Inflammatory macrophage (primary cell): Measurements from ENCODE around the gene FLRT1.
A peak's percentile ranks its signal among the peaks of the same experiment; 100 is the strongest.

Source experiments
- DNase-seq, 2 donors: peaks; one replicate each; pipeline ENCODE4 v3.0.0-alpha.2; 2020 to 2022

FLRT1 gene

DNA sequence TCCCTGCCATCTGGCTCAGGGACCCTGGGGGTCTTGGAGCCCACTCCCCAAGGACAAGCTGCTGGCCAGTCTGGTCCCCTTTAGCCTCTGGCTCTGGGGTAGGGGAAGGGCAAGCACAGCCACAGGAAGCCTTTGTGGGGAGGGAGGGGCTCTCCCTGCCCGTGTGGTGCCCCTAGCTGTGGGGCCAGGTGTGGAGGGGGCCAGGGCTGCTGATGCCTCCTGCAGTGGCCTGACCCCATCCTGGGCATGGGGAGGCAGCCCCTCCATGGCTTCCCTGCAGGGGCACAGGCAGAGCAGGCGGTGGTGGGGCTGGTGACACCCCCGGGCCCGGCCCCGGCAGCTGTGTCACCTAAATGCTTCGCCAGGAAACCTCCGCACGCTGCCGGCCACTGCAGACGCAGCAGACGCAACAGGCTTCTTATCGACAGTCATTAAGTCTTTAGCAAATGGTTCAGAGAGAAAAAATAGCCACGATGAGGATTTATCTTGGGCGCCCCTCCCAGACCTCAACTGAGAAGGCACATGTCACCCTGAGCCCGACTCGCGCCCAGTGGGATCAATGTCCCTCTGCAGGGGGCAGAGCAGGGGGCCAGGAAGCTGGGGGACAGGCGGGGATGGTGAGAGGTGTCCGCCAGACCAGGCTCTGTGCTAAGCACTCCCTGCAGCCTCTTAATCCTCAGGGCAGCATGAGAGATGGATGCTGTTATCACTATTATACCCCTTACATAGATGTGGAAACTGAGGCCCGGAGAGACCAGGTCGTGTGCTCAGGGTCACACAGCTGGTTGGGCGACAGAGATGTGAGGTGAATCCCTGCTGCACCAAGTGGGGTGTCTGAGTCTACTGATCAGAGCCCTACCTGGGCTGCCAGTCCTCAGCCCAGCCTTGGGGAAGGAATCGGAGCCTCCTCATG lies 33.9 kb downstream of the FLRT1 start:
- no peak for DNase-seq

DNA sequence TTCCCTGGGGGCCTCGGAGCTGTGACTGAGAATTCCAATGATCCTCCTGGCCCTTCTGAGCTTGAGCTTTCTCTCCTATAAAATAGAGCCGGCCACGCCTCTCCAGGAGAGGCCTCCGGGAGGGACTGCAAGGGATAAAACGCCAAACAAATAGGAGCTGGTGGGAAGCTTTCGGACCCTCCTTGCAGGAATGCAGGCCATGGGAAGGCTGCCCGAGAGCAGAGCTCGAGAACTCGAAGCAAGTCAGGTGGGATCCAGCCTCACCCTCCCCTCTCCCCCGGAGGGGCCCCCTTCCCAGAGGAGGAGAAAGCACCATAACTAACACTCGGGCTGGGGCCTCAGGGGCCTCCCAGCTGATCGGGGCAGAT lies 34.6 kb downstream of the FLRT1 start:
- no peak for DNase-seq

DNA sequence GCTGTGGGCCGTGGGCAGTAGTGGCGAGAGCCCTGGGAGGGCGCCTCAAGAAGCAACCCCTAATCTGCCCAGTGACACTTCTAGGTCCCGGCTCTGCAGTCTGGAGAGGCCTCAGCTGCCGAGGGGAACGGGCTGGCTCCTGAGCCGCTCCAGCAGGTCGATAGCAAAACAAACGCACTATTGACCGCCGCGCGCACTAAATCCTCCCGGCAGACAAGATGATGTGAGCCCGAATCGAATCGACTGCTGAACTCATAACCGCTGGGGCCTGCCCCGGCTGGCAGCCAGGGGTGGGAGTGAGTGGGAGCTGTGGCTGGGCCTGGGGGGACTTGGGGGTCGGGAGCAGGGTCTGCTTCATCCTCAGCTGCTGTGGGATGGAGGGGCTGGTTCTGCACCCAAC lies 36.1 kb downstream of the FLRT1 start:
- no peak for DNase-seq

DNA sequence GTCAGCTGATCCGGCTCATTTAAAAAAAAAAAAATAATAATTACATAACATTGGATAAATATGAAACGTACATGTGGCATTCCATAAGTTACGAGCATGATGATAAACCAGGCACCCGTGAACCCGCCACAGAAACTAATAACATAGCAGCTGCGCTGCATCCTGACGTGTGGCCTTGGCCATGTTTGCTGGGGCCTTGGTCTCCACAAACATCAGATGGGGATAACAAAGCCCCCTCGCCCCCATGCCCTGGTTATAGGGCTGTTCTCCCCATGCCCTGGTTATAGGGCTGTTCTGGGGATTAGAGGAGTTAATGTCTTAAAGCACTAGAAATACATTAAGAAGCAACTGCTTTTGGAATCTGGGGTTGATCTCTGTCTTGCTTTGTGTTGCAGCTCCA lies 36.7 kb downstream of the FLRT1 start:
- DNase-seq = no peak

DNA sequence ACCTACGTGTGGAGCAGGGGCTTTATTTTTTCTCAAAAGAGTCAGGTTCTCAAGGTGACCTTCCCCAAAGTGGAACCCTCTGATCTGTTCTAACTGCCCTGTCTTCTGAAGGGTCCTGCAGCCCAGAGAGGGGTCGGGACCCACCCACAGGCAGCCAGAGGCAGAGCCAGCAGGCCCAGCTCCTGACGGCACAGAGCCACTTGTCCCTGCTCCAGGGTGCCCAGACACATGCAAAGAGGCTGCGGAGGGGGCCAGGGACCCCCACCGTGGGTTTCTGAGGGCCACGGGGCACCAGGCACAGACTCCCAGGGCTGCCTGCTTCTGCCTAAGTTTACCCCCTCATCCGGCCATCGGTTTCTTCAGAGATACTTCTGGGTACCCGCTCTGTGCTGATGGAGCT lies 37.1 kb downstream of the FLRT1 start:
- no peak for DNase-seq

DNA sequence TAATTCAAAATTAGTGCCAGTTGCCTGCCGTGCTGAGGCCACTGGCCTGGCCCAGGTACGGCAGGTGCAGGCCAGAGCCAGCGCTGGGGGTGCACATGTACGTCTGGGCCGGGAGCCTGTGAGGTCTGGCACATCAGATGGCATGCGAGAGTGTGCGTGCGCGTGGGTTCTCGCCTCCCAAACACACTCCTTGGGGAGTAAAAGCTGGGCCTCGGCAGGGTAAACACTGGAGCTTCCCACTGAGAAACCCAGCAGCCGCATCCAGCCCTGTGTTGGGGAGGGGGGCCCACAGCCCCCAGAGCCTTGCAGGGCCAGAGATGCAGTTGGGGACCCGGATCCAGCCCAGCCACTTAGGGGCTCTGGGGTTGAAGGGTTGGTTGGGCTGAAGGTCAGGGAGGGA lies 37.8 kb downstream of the FLRT1 start:
- no peak for DNase-seq

DNA sequence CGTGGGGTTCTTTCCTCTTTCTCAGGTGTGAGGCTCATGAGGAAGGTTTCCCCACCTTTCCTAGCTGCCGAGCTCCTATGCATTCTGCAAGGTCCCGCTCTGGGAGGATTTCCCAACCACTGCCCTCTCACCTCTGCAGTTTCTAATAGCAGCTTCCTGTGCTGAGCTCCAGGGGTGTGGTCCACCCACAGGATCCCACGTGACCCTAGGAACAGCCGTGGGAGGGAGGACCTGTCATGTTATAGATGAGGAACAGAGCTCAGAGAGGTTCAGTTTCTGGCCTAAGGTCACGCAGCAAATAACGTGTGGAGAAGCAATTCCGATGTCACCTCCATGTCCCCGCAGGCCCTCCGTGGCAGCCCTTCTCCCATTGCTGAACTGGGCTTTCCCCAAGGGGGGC lies 38.5 kb downstream of the FLRT1 start:
- DNase-seq = peak; percentile 91 to 92

DNA sequence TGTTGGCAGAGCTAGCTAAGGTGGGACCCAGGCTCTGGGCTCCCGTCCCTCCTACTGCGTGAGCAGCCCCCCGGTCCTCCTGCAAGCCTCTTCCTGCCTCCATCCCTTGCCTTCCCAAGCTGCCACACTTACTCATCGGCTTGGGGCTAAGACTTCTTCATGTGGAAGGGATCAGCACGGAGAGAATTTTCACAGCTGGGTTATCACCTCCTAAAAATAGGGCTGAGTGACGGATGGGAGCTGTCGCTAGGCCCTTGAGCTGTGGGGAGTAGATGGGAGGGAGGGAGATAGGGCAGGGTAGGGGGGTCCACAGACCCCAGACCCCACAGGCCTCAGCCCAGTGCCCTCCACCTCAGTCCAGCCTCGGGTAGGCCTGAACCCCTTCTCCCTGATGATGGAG lies 41.0 kb downstream of the FLRT1 start:
- no peak for DNase-seq

DNA sequence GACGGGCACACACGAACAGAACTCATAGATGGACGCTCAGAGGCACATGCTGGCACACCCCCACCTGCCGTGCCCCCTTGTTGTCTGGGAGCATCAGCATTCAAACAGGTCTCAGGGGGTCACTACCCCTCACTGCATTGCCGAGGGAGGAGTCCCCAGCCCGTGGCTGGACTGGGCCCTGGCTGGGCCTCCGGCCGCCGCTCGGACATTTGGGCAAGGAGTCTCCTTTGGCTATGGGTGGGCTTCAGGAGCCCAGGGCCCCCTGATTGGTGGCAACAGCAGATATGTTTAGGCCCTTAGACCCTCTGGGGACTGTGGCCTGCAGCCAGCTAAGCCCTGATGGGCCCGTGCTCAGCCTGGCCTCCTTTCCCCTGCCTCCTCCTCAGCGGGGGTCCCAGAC lies 41.9 kb downstream of the FLRT1 start:
- no peak for DNase-seq

DNA sequence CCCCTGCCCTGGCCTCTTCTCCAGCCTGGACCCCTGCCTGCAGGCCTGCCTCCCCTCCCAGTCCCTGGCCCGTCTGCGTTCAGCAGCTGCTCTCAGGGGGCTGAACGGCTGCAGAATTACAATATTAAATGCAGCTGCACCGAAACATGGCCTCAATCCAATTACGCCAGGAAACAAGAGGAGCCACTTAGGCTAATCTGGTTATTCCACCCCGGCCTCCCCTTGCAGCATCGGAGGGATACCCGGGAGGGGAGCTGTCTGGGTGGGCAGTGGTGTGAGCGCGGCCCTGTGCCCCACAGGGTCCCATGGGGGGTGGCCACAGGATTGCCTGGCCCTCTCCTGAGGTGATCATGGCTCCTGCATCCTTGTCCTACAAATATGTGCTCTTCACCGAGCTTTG lies 42.6 kb downstream of the FLRT1 start:
- DNase-seq = no peak

DNA sequence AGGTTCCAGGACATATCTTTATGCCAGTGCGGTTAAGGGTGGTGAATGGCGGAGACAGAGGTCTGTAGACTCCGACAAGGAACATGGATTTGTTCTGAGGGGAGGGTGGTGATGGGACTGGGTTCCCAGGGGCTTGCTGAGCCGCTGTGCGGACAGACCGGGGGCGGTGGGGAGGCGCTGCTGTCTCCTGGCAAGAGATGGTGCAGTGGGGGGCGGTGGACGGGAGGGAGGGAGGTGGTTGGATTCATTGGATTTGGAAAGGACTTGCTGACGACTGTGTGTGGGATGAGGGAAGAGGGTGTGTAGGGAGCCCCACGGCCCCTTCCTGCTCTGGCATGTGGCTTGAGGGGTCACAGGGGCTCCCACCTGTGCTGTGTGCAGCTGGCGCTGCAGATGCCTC lies 43.2 kb downstream of the FLRT1 start:
- DNase-seq = no peak

DNA sequence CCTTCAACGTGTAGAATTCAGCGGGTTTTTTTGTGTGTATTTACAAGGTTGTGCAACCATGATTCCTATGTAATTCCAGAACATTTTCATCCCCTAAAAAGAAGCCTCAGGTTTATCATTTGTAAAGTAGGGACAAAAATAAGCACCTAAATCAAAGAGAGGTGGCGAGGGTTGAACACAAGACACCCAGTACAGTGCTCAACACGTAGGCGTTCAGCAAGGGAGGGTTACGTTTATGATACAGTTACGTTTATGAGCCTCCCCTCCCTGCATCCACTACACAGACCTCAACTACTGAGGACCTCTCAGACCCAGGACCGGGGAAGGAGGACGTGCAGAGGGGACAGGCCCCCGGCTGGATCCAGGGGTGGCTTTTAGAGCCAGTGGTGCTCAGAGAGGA lies 44.7 kb downstream of the FLRT1 start:
- DNase-seq = no peak

DNA sequence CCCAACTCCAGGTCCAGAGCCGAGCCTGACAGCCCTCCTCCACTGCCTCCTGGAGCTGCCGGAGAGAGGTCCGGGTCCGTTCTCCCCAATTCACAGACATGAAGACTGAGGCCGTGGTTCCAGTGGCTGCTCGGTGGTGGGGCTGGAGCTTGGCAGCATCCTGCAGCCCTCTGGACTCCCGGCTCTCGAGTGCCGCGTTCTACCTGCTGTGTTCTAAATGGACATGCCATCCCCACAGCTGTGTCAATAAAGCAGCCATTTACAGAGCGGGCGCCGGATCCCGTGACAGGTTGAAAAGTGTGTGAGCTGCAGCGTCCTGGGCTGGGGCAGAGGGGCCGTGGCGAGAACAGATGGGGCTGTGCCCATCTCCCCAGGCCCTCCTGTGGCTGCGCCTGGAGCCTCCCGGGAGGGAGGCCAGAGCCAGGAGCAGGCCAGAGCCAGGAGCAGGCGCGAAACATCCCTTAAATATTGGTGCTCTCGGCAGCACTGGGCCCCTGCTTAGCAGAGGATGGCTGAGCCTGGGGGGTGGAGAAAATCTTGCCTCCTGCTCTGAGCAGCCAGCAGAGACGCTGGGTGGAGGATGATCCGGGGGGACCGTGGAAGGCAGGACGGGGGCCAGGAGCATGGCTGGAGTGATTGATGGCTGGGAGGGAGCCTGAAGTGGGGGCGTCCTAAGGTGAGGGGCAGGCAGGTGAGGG lies 46.2 kb downstream of the FLRT1 start:
- no peak for DNase-seq

DNA sequence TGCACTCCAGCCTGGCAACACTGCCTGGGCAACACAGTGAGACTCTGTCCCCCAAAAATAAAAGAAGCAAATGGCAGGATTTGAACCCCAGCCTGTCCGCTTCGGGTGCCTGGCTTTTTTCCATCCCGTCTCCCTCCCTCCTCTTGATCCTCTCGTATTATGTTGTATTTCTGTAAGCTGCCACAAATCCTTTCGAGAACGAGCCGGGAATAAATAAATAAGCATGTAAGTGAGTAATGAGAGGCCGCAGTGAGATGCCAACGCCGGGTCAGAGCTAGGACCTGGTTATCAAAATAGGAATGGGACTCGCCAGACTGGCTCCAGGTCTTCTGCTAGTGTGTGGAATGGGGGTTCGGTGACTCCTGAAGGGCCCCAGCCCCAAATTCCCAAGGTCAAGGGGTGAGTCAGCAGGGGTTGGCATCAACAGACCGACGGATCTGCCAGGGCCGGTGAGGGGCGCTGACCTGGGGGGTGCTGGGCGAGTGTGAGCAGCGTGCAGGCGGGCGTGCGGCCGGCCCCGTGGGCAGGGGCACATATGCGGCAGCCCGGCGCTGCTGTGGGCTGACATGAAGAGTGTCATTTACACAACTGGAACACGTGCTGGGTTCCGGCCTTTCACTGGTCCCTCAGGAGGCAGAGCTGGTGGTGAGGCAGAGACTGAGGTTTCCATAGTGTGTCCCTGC lies 47.8 kb downstream of the FLRT1 start:
- DNase-seq = no peak

DNA sequence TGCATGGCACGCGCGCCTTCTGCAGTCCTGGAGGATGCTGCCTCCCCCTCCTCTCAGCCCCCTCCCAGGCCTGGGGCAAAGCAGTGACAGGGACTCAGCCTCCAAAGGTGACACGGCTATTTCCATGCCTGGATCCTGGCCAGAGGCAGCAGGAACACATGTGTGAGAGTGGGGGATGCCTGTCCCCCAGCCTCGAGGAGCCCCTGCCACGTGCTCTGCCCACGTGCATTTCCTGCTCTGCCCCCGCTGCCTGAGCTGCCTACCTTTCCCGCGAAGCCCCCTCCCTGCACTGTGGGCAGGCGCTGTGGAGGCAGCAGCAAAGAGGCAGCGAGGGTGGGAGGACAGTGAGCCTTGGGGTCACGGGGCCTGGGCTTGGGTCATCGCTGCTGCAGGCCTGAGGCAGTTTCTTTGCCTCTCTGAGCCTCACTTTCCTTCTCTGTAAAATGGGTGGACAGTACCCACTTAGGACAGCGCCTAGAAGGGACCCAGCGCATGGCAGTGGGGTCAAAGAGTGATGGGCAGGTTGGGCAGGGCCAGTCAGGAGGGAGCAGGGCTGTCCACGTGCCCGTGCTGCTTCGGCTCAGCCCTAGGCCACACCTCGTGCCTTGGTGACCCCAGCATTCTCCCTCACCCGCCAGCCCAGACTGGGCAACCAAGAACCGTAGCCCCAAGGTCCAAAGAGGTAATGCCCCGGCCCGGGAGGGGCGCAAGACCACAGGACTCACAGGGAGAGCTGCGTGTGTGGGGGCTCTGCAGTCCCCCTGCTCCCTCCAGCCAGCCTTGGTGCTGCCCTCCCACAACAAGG lies 48.6 kb downstream of the FLRT1 start:
- DNase-seq = no peak

DNA sequence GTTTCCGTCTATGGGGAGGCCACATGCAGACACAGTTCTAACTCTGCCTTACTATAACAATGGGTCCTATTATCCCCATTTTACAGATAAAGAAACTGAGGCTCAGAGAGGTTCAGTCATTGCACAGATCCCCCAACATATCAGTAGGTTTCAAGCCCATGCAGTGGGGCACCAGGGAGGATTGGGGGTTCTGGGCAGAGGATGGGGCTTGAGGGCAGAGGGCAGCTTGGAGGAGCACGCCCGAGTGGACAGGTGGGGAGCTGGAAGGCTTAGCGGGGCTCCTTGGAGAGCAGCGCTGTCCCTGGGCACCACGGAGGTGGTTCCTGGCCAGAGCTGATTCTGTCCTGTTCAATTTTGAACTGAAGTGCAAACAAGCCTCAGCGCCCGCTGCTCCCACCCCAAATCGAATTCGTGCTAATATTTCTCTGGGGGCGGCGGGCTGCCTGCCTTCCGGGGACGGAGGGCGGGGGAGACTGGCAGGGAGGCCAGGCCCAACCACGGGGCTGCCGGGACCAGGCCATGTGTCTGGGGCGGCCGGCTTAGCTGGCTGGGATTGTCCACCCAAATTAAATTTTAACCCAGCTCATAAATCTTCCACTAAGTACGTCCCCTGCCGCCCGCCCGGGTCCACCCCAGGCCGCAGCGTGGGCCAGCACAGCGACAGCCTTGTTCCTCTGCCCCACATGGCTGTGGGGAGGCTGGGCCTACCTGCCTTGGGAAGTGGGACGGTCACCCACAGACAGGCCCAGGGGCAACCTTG lies 49.4 kb downstream of the FLRT1 start:
- no peak for DNase-seq
